Ammon's horn (tissue), 1 donor: ENCODE results near the gene SAP30L.

Experiments
- DNase-seq: peaks from one replicate; pipeline ENCODE4 v3.0.0-alpha.2; 2016; ENCODE audit warnings: low spot score

Gene SAP30L

DNA sequence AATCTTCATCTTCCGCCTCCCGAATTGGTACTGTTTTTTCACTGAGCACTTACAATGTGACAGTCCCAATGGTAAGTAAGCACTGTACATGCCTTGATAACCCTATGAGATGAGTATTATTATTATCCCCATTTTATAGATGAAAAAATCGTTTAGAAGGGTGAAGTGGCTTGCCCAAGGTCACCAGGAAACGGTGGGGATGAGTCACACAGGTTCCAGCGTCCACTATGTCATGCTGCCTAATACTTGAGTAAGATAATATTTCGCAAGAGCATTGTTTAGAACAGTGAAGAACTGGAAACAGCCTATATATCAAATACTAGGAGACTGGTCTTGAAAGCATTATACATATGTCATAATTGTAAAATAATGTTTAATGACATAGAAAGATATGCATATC lies 19.4 kb downstream of the SAP30L start:
- no peak for DNase-seq

- DNase-seq, result no peak
Observed at GRCh38 chr5:154466147-154466546, 20.4 kb downstream of the SAP30L start.

- no peak for DNase-seq
Observed at GRCh38 chr5:154466671-154467070, 20.9 kb downstream of the SAP30L start.

DNA sequence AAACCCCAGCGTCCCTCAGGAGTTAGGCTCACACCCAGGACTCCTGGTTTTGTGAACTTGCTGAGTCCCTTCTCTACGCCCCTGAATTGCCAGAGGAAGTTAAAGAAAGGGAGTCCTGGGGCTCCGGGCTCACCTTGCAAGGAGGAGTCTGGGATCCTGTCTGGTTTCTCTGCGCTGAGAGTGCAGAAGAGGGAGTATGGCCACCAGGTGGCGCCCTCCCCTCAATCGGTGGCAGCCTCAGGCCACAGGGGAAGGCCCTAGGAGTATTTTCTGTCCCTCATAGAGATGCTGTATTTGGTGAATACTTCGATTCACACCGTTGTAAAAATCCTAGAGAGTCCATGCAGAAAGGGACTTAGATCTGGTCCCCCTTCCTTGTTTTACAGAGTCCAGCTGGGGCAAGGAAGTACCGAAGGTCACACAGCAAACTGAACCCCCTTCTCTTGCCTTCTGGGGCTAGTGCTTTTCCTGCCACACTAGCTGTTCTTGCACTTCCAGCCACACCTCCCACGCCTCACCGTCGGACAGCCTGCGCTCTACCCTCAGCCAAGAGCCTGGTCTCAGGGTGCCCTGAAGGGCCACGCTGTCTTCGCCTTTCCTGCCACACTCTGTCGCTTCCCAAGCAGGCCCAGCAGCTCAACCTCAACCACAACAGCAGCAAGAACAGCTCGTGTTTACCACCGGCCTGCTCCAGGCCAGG lies 22.0 kb downstream of the SAP30L start:
- DNase-seq, result peak; percentile 80

GRCh38 chr5:154470137-154470536 lies 24.3 kb downstream of the SAP30L start:
- DNase-seq, result no peak

GRCh38 chr5:154470947-154471870 lies 25.4 kb downstream of the SAP30L start:
- DNase-seq, result no peak

- DNase-seq, result no peak
Observed at GRCh38 chr5:154472871-154473580, 27.2 kb downstream of the SAP30L start.

GRCh38 chr5:154473581-154474283 lies 27.9 kb downstream of the SAP30L start:
- no peak for DNase-seq

GRCh38 chr5:154474396-154475334 lies 28.9 kb downstream of the SAP30L start:
- no peak for DNase-seq

- DNase-seq, result no peak
Observed at GRCh38 chr5:154475591-154476353, 30.0 kb downstream of the SAP30L start.

DNA sequence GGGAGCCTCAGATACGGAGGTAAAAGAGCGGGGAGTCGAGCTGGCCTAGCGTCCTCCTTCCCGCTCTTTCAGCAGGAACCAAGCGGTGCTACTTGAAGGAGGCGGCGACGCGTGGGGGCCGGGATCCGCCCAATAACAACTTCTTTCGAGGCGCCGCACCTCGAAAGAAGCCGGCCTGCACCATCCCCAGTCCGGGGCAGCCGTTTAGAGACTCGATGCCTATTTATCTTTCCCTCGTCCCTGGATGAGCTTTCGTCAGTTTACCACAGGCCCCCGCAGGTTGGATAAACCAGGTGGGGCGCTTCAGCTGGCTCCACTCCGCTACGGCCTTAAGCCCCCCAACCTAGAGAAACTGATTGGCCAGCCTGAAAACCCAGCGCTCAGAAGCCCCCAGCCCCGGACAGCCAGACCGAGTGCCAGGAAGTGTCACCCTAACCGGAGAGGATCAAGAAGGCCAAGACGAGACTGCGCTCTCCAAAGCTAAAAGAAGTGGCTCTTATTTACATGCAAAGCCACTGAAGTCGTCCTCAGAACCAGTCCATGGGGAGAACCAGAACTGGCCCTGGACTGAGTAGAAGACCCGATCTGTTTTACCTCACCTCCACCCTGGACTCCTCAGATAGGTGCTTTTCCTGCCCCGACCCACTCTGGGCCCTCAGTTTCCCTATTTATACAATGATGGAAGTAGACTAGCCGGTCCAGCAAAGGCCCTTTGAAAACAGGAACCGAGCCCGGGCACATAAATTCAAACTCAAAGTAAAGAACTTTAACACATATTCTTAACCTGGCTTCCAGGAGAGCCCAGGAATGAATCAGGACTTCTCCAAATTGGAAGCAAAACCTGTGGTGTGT lies 30.8 kb downstream of the SAP30L start:
- no peak for DNase-seq

GRCh38 chr5:154477382-154478223 lies 31.8 kb downstream of the SAP30L start:
- no peak for DNase-seq

DNA sequence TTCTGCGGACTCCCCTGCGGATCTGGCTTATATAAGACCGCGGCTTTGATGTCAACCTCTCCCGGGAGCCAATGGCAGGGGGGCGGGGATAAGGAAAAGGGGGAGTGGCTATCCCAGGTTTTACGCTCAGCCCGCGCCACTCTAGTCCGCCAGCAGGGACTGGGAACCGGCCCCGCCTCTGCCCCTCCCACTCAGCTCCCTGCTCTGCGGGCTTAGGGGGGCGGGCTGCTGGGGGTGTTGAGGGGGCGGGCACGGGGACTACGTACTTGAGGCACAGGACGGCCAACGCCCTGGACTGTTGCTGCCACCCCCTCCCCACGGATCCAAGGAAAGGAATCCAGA lies 32.4 kb downstream of the SAP30L start, which contains the start of gene HAND1:
TSS of gene HAND1 (minus strand) at position 4 of the 342 bp plus-strand sequence. CDS start 219 bp downstream, outside the sequence.
- DNase-seq, result no peak

GRCh38 chr5:154478752-154479159 lies 33.0 kb downstream of the SAP30L start:
- no peak for DNase-seq

DNA sequence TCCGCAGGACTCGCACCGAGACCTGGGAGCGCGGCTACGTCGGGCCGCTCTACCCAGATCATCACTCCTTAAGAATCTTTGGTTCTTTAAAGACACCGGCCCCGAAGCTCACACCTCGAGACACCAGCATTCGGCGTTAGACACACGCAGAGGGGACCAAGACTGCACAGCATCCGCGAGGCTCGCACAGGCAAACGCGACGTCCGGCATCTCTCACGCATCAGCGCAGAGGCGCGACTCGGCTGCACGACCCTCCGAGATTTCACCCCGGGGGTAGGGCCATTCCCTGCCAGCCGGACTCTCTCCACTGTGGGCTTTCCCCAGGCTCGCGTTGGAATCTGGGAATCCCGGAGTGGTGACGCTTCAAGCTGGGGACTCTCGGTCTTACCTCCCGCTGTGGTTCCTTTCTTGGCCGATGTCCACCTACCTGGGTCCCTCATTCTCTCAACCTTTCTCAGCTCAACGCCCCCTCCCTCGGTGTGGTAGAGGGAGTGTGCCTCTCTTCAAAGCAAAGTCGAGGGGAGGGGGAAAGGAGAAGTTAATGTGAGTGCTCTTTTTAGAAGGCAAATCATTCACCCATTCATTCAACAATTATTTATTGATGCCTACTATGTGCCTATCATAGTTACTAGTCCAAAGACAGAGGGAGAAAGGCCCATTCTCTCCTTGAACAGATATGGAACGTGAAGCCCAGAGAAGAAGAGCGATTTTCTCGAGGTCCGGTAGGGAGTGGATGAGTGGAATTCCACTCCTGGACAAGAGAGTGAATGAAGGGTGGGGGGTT lies 33.6 kb downstream of the SAP30L start:
- no peak for DNase-seq

DNA sequence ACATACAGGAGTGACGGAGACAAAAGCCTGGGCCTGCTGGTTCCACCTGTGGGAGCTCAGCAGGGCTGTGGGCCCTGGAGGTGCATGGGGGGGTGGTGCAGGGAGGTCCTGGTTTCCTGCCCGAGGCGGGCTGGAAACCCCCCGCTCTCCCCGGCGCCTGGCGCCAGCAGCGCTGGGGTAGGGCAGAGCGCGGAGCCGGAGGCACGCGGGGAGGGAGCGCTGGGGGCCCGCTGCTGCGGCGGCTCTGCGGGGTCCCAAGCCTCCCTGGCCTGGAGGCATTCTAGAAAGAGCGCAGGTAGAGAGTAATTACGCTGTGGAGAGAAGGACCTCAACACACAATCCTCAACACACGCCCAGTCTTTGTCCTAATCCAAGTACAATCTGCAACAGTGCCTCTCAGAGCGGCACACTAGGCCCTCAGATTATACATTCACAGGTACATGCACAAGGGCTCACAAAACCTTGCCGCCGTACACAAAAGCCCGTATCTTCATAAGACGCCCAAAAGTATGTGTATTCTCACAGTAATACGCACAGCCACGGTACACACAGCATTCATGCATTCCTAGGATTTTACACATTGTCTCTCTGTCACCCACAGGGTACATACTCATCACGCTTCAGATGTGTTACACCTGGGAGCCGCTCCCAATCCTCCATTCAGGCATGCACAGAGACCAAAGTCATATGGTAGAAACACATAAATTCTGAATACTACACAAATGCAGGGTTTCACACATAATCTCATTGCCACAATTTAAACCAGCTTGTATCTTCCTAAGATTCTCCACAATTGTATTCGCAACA lies 34.4 kb downstream of the SAP30L start:
- DNase-seq, result no peak
